ENCODE data around the gene PACSIN2.

DNA sequence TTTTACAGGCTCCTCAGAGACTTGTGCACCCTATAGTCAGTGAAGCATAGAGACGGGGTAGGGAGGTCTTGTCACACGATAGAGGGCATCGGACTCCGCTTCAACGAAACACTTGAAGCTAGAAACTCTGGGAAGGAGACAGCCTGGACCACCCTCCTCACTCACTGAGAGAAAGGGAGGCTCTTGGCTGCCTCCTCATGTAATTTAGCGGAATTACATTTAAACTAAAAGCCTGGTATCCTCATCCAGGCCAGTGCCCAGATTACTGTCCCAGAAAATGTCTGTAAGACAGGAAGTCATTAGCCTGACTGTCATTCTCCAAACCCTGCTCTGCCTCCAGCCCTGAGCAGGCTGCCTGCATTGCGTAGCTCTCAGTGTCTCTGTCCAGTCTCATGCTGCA is 38.2 kb upstream of the PACSIN2 start:
- TF ChIP-seq POLR2A (IDR thresholded peaks at IDR 0.05) (no peak), POLR2AphosphoS5 (IDR thresholded peaks at IDR 0.05) (no peak)
- TF ChIP-seq, protein P1, sequence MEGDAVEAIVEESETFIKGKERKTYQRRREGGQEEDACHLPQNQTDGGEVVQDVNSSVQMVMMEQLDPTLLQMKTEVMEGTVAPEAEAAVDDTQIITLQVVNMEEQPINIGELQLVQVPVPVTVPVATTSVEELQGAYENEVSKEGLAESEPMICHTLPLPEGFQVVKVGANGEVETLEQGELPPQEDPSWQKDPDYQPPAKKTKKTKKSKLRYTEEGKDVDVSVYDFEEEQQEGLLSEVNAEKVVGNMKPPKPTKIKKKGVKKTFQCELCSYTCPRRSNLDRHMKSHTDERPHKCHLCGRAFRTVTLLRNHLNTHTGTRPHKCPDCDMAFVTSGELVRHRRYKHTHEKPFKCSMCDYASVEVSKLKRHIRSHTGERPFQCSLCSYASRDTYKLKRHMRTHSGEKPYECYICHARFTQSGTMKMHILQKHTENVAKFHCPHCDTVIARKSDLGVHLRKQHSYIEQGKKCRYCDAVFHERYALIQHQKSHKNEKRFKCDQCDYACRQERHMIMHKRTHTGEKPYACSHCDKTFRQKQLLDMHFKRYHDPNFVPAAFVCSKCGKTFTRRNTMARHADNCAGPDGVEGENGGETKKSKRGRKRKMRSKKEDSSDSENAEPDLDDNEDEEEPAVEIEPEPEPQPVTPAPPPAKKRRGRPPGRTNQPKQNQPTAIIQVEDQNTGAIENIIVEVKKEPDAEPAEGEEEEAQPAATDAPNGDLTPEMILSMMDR (IDR thresholded peaks at IDR 0.05) = no peak

All from breast epithelium (tissue), 3 donors.